Keratinocyte (primary cell): ENCODE data around the gene AGPAT3. TPM values are rescaled to one million over a fixed set of nuclear protein-coding genes. Genes with fewer than 3 reads are reported as not detected.

Experiments used
- DNase-seq: peaks from one replicate; pipeline ENCODE4 v3.0.0-alpha.2; 2011; ENCODE audit warnings: low read depth, missing footprints, low spot score
- FAIRE-seq: peaks from 2 replicates; lab custom pipeline; 2011; peaks lifted over from hg19 to GRCh38; lab: Jason Lieb, UNC
- H2AFZ ChIP-seq: 2 replicates; pipeline ENCODE4 v1.6.0; 2012; ENCODE audit warnings: low read length, control low read depth, inconsistent platforms; ENCODE audit not compliant: control insufficient read depth
- H3K27ac ChIP-seq: 2 replicates; pipeline ENCODE4 v1.5.1; 2011; ENCODE audit warnings: low read length; ENCODE audit not compliant: control insufficient read depth, insufficient read depth
- H3K27me3 ChIP-seq: 3 replicates; pipeline ENCODE4 v1.6.0; 2011; ENCODE audit warnings: low read length; ENCODE audit not compliant: control insufficient read depth, insufficient read depth; ENCODE audit errors: extremely low read depth
- H3K36me3 ChIP-seq, 2 experiments: 2 replicates in 1 of 2; 3 replicates in 1 of 2; pipeline ENCODE4 v1.5.1; 2011; ENCODE audit warnings: low read length in 2 of 2, mild to moderate bottlenecking in 1 of 2; ENCODE audit not compliant: control insufficient read depth in 2 of 2, insufficient read depth in 2 of 2; ENCODE audit errors: extremely low read depth in 1 of 2
- H3K4me1 ChIP-seq: 3 replicates; pipeline ENCODE4 v1.5.1; 2011; ENCODE audit warnings: low read length; ENCODE audit not compliant: control insufficient read depth, insufficient read depth; ENCODE audit errors: extremely low read depth
- H3K4me2 ChIP-seq: 3 replicates; pipeline ENCODE4 v1.6.0; 2011; ENCODE audit warnings: low read depth, low read length; ENCODE audit not compliant: control insufficient read depth, insufficient read depth; ENCODE audit errors: extremely low read depth
- H3K4me3 ChIP-seq, 3 experiments: fragments of 200-600 bp in 1 of 3; sonication (generic) in 1 of 3; 2 replicates in 2 of 3; 3 replicates in 1 of 3; pipeline ENCODE4 v1.5.1; 2011 to 2016; ENCODE audit warnings: low read length in 3 of 3, mild to moderate bottlenecking in 3 of 3, control low read depth in 2 of 3, inconsistent platforms in 1 of 3, low read depth in 1 of 3, mixed read lengths in 1 of 3, mixed run types in 1 of 3, moderate library complexity in 1 of 3; ENCODE audit not compliant: control insufficient read depth in 2 of 3, insufficient read depth in 2 of 3; ENCODE audit errors: extremely low read depth in 1 of 3
- H3K79me2 ChIP-seq: 2 replicates; pipeline ENCODE4 v1.6.0; 2012; ENCODE audit warnings: low read length; ENCODE audit not compliant: control insufficient read depth, insufficient read depth
- H3K9ac ChIP-seq: 3 replicates; pipeline ENCODE4 v1.6.0; 2011; ENCODE audit warnings: low read length; ENCODE audit not compliant: control insufficient read depth, insufficient read depth; ENCODE audit errors: extremely low read depth
- H3K9me1 ChIP-seq: 3 replicates; pipeline ENCODE4 v1.6.0; 2011; ENCODE audit warnings: low read length; ENCODE audit not compliant: control insufficient read depth, insufficient read depth; ENCODE audit errors: extremely low read depth
- H3K9me3 ChIP-seq: 2 replicates; pipeline ENCODE4 v1.5.1; 2012; ENCODE audit warnings: low read depth, low read length; ENCODE audit not compliant: control insufficient read depth
- H4K20me1 ChIP-seq: 3 replicates; pipeline ENCODE4 v1.6.0; 2011; ENCODE audit warnings: low read length; ENCODE audit not compliant: control insufficient read depth, insufficient read depth; ENCODE audit errors: extremely low read depth
- CTCF ChIP-seq, 3 experiments: IDR thresholded peaks in 1 of 3; conservative IDR thresholded peaks in 1 of 3; optimal IDR thresholded peaks in 1 of 3; 2 replicates in 2 of 3; 3 replicates in 1 of 3; pipeline versions ENCODE3 to v1.5.1; 2011; ENCODE audit warnings: low read length in 3 of 3, mild to moderate bottlenecking in 3 of 3, moderate library complexity in 2 of 3, control low read depth in 1 of 3, inconsistent platforms in 1 of 3; ENCODE audit not compliant: insufficient read depth in 2 of 3; ENCODE audit errors: extremely low read depth in 1 of 3
- EZH2 ChIP-seq: IDR thresholded peaks from one replicate; pipeline ENCODE4 v1.6.1; 2012; ENCODE audit warnings: inconsistent platforms, mild to moderate bottlenecking, low read length, moderate library complexity
- dilution Hi-C: fragments of 300-500 bp; cut with MboI; formaldehyde crosslinking; loops from one replicate; pipeline ENCODE4 v1.7.0; 2020; ENCODE audit warnings: low sequenced_read_pairs; ENCODE audit not compliant: extremely low pct_ligation_motif_present
- polyA plus RNA-seq, 5 experiments: library from polyadenylated mRNA; depleted of rRNA in 3 of 5; stranded (reverse) in 3 of 5; stranded (forward) in 1 of 5; unstranded in 1 of 5; fragments of >200 nt; gene quantifications; 1 replicate in 1 of 5; 2 replicates in 3 of 5; 3 replicates in 1 of 5; pipeline versions ENCODE4 v1.2.1 to v1.2.3, GENCODE V29; 2011 to 2012; ENCODE audit warnings: missing spikeins in 2 of 5, low read depth in 1 of 5, low replicate concordance in 1 of 5

Gene AGPAT3
- polyA plus RNA-seq, 1 donor (not counting 4 experiments of a cell fraction or from before 2014, with no cell fraction given): 21.7 TPM

DNA sequence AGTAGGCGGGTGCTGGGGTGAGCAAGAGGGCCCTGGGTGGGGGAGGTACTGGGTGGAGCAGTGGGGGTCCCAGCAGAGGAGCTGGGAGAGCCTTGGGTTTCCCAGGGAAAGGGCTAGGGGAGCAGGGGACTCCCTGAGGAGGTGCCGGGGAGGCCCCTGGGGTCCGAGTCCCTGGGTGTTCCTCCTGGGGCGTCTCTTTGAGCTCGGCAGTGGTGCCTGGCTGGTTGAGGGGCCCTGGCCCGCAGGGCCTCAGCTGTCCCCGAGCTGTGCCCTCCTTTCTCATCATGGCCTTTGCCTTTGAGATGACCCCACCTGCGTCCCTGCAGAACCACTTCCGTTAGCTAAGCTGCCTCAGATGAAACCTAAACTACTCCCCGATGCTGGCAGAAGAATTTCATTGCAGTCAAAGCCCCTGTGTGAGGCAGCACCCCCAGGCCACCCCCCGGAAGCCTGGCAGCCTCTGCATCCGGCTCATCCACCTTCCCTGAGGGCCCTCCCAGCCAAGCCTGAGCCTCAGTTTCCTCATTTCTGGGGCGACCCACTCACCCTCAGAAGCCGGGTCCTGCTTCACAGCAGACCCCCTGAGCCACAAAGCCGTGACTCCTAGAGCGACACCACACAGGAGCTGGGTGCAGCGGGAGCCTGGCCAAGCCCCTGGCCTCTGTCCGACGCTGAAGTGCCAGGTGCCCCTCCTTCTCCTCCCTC is 103.5 kb downstream of the AGPAT3 start:
- Histone ChIP-seq H3K27me3 (no peaks in the 10 kb centered on the region), H3K4me2 (no peak overlapping the region), H3K9me3 (no peaks in the 10 kb centered on the region), H3K9ac (no peak overlapping the region), H3K27ac (no peak overlapping the region), H3K36me3 (peaks cover 6 to 10% of the 10 kb centered on the region in 2 experiments), H3K9me1 (no peaks in the 10 kb centered on the region), H3K4me3 (no peak overlapping the region), H3K79me2 (no peaks in the 10 kb centered on the region), H3K4me1 (no peaks in the 10 kb centered on the region), H4K20me1 (no peaks in the 10 kb centered on the region), H2AFZ (no peak overlapping the region)
- dilution Hi-C loops: no loop called here
- DNase-seq (no peak), FAIRE-seq (no peak)
- TF ChIP-seq EZH2: no peak
- no peak for TF ChIP-seq CTCF (optimal IDR thresholded peaks at IDR 0.05 in 1 of 3, IDR thresholded peaks at IDR 0.05 in 1 of 3, conservative IDR thresholded peaks at IDR 0.05 in 1 of 3; ENCODE audit: extremely low read depth in 1 of 3, insufficient read depth in 2 of 3, low read length in 3 of 3)

GRCh38 chr21:43969115-43969444 is 104.1 kb downstream of the AGPAT3 start:
- H3K4me1 ChIP-seq: no peaks in the 10 kb centered on the region
- no peak overlapping the region for H2AFZ ChIP-seq
- H3K9me3 ChIP-seq: no peaks in the 10 kb centered on the region
- no peak overlapping the region for H3K27ac ChIP-seq
- no peak overlapping the region for H3K9ac ChIP-seq
- no peaks in the 10 kb centered on the region for H3K27me3 ChIP-seq
- H3K9me1 ChIP-seq: no peaks in the 10 kb centered on the region
- H3K4me2 ChIP-seq: no peak overlapping the region
- H3K79me2 ChIP-seq: no peaks in the 10 kb centered on the region
- TF ChIP-seq CTCF (optimal IDR thresholded peaks at IDR 0.05 in 1 of 3, IDR thresholded peaks at IDR 0.05 in 1 of 3, conservative IDR thresholded peaks at IDR 0.05 in 1 of 3; ENCODE audit: extremely low read depth in 1 of 3, insufficient read depth in 2 of 3, low read length in 3 of 3) (no peak), EZH2 (no peak)
- no peak overlapping the region for H3K4me3 ChIP-seq
- H4K20me1 ChIP-seq: no peaks in the 10 kb centered on the region
- dilution Hi-C loops: no loop called here
- H3K36me3 ChIP-seq: peaks cover 6 to 10% of the 10 kb centered on the region in 2 experiments
- FAIRE-seq (no peak), DNase-seq (no peak)
